H1 (cell line): ENCODE results near the gene ARMC6. TPM values are rescaled to one million over a fixed set of nuclear protein-coding genes. Genes with fewer than 3 reads are reported as not detected.

Experiments
- CBX8 ChIP-seq: fragments of 300-800, 300-1000 bp; sonication (generic); IDR thresholded peaks from 2 replicates; pipeline ENCODE4 v1.7.1; 2016; ENCODE audit warnings: low read depth, low read length, borderline replicate concordance
- CREB1 ChIP-seq: IDR thresholded peaks from 2 replicates; pipeline ENCODE4 v1.6.1; 2012; ENCODE audit warnings: inconsistent platforms
- CTBP2 ChIP-seq: IDR thresholded peaks from 2 replicates; pipeline ENCODE4 v1.7.0; 2011; ENCODE audit warnings: borderline replicate concordance, mild to moderate bottlenecking, moderate library complexity, mixed read lengths, low read length; ENCODE audit not compliant: insufficient read depth, insufficient read length
- EP300 ChIP-seq, 2 experiments: IDR thresholded peaks; 1 replicate in 1 of 2; 2 replicates in 1 of 2; pipeline ENCODE4 v1.6.1; 2011 to 2012; ENCODE audit warnings: low read depth in 2 of 2, low read length in 2 of 2, mild to moderate bottlenecking in 2 of 2, borderline replicate concordance in 1 of 2, inconsistent platforms in 1 of 2, moderate library complexity in 1 of 2
- HDAC6 ChIP-seq: IDR thresholded peaks from one replicate; pipeline ENCODE4 v1.7.1; 2012; ENCODE audit warnings: low read depth, mild to moderate bottlenecking, inconsistent platforms, low read length, moderate library complexity
- RAD21 ChIP-seq, 2 experiments: IDR thresholded peaks in 1 of 2; conservative IDR thresholded peaks in 1 of 2; 2 replicates each; pipeline ENCODE4 v1.6.1; 2011; ENCODE audit warnings: low read depth in 2 of 2, low read length in 2 of 2, improper control_type of control experiment in 1 of 2, inconsistent platforms in 1 of 2, mild to moderate bottlenecking in 1 of 2, moderate library complexity in 1 of 2
- RFX5 ChIP-seq: IDR thresholded peaks from 2 replicates; pipeline ENCODE4 v1.6.1; 2011; ENCODE audit warnings: low read depth, low read length, improper control_type of control experiment, borderline replicate concordance
- SIRT6 ChIP-seq: IDR thresholded peaks from one replicate; pipeline ENCODE4 v1.7.1; 2012; ENCODE audit warnings: low read length, inconsistent platforms
- polyA plus RNA-seq, 7 experiments: library from polyadenylated mRNA; depleted of rRNA in 3 of 7; stranded (reverse) in 5 of 7; unstranded in 2 of 7; fragments of >200 nt in 5 of 7; fragments of 200-250 nt in 2 of 7; gene quantifications; 1 replicate in 5 of 7; 2 replicates in 1 of 7; 4 replicates in 1 of 7; pipeline versions ENCODE4 v1.2.1 to v1.2.3, GENCODE V29; 2011 to 2013; ENCODE audit warnings: missing spikeins in 2 of 7, mixed read lengths in 2 of 7
- total RNA-seq: library from RNA; stranded (reverse); fragmentation: NEBNext Ultra II Directional; extraction: Animal tissue kit (Norgen Biotek cat#: 25700); gene quantifications from 2 replicates; pipeline ENCODE4 v1.2.1, GENCODE V29; 2021

The ARMC6 gene
- total and polyA plus RNA-seq, 2 of the 8 experiments (the other 6 are each of a cell fraction or from before 2014, with no cell fraction given) = 67.1 to 68.3 TPM

DNA sequence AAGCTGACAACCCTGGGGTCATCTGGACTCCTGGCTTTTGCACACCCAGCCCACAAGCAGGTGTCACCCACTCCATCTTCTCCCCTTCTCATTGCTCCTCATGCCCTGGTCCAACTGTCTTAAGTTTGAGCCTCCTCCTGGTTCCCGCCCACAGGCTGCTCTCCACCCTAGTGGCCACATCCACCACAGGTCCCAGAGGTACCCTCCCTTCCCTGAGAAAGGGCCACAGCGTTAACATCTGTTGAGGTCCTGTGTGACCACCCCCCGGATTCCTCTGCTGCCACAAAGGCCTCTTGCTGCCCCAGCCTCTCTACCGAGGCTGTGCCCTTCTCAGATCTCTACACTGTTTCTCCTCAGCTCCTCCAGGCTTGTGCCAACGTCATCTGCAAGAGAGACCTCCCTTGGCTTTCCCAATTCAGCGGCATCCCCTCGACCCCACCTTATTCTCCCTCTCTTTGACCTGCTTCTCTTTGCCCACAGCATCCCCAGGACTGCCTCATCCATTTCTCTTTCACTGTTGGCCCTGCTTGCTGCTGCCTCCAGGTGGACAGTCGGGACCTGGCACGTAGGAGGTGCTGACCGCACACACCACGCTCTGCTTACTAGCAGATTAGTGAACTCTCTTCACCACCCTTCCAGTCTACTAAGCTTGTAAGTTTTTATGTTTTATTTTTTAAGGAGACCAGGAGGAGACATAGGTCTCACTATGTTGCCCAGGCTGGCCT lies 33.3 kb upstream of the ARMC6 start (continued):
- TF ChIP-seq CTBP2 (no peak), EP300 (IDR thresholded peaks at IDR 0.05; ENCODE audit: borderline replicate concordance in 1 of 2, low read depth in 2 of 2, low read length in 2 of 2) (no peak), RAD21 (IDR thresholded peaks at IDR 0.05 in 1 of 2, conservative IDR thresholded peaks at IDR 0.05 in 1 of 2; ENCODE audit: low read depth in 2 of 2, low read length in 2 of 2) (peak in 1 of 2 experiments; percentile 36; a peak in 2 of 4 replicates), SIRT6 (no peak), RFX5 (no peak), CBX8 (no peak), CREB1 (no peak), HDAC6 (no peak)
